Keratinocyte (primary cell): ENCODE measurements around the gene KCNMA1. TPM values are rescaled to one million over a fixed set of nuclear protein-coding genes. Genes with fewer than 3 reads are reported as not detected.

Experiments used
- DNase-seq: peaks from one replicate; pipeline ENCODE4 v3.0.0-alpha.2; 2011; ENCODE audit warnings: low read depth, missing footprints, low spot score
- FAIRE-seq: peaks from 2 replicates; lab custom pipeline; 2011; peaks lifted over from hg19 to GRCh38; lab: Jason Lieb, UNC
- H2AFZ ChIP-seq: 2 replicates; pipeline ENCODE4 v1.6.0; 2012; ENCODE audit warnings: low read length, control low read depth, inconsistent platforms; ENCODE audit not compliant: control insufficient read depth
- H3K27ac ChIP-seq: 2 replicates; pipeline ENCODE4 v1.5.1; 2011; ENCODE audit warnings: low read length; ENCODE audit not compliant: control insufficient read depth, insufficient read depth
- H3K27me3 ChIP-seq: 3 replicates; pipeline ENCODE4 v1.6.0; 2011; ENCODE audit warnings: low read length; ENCODE audit not compliant: control insufficient read depth, insufficient read depth; ENCODE audit errors: extremely low read depth
- H3K36me3 ChIP-seq, 2 experiments: 2 replicates in 1 of 2; 3 replicates in 1 of 2; pipeline ENCODE4 v1.5.1; 2011; ENCODE audit warnings: low read length in 2 of 2, mild to moderate bottlenecking in 1 of 2; ENCODE audit not compliant: control insufficient read depth in 2 of 2, insufficient read depth in 2 of 2; ENCODE audit errors: extremely low read depth in 1 of 2
- H3K4me1 ChIP-seq: 3 replicates; pipeline ENCODE4 v1.5.1; 2011; ENCODE audit warnings: low read length; ENCODE audit not compliant: control insufficient read depth, insufficient read depth; ENCODE audit errors: extremely low read depth
- H3K4me2 ChIP-seq: 3 replicates; pipeline ENCODE4 v1.6.0; 2011; ENCODE audit warnings: low read depth, low read length; ENCODE audit not compliant: control insufficient read depth, insufficient read depth; ENCODE audit errors: extremely low read depth
- H3K4me3 ChIP-seq, 3 experiments: fragments of 200-600 bp in 1 of 3; sonication (generic) in 1 of 3; 2 replicates in 2 of 3; 3 replicates in 1 of 3; pipeline ENCODE4 v1.5.1; 2011 to 2016; ENCODE audit warnings: low read length in 3 of 3, mild to moderate bottlenecking in 3 of 3, control low read depth in 2 of 3, inconsistent platforms in 1 of 3, low read depth in 1 of 3, mixed read lengths in 1 of 3, mixed run types in 1 of 3, moderate library complexity in 1 of 3; ENCODE audit not compliant: control insufficient read depth in 2 of 3, insufficient read depth in 2 of 3; ENCODE audit errors: extremely low read depth in 1 of 3
- H3K79me2 ChIP-seq: 2 replicates; pipeline ENCODE4 v1.6.0; 2012; ENCODE audit warnings: low read length; ENCODE audit not compliant: control insufficient read depth, insufficient read depth
- H3K9ac ChIP-seq: 3 replicates; pipeline ENCODE4 v1.6.0; 2011; ENCODE audit warnings: low read length; ENCODE audit not compliant: control insufficient read depth, insufficient read depth; ENCODE audit errors: extremely low read depth
- H3K9me1 ChIP-seq: 3 replicates; pipeline ENCODE4 v1.6.0; 2011; ENCODE audit warnings: low read length; ENCODE audit not compliant: control insufficient read depth, insufficient read depth; ENCODE audit errors: extremely low read depth
- H3K9me3 ChIP-seq: 2 replicates; pipeline ENCODE4 v1.5.1; 2012; ENCODE audit warnings: low read depth, low read length; ENCODE audit not compliant: control insufficient read depth
- H4K20me1 ChIP-seq: 3 replicates; pipeline ENCODE4 v1.6.0; 2011; ENCODE audit warnings: low read length; ENCODE audit not compliant: control insufficient read depth, insufficient read depth; ENCODE audit errors: extremely low read depth
- EZH2 ChIP-seq: IDR thresholded peaks from one replicate; pipeline ENCODE4 v1.6.1; 2012; ENCODE audit warnings: inconsistent platforms, mild to moderate bottlenecking, low read length, moderate library complexity
- dilution Hi-C: fragments of 300-500 bp; cut with MboI; formaldehyde crosslinking; loops from one replicate; pipeline ENCODE4 v1.7.0; 2020; ENCODE audit warnings: low sequenced_read_pairs; ENCODE audit not compliant: extremely low pct_ligation_motif_present
- polyA plus RNA-seq, 5 experiments: library from polyadenylated mRNA; depleted of rRNA in 3 of 5; stranded (reverse) in 3 of 5; stranded (forward) in 1 of 5; unstranded in 1 of 5; fragments of >200 nt; gene quantifications; 1 replicate in 1 of 5; 2 replicates in 3 of 5; 3 replicates in 1 of 5; pipeline versions ENCODE4 v1.2.1 to v1.2.3, GENCODE V29; 2011 to 2012; ENCODE audit warnings: missing spikeins in 2 of 5, low read depth in 1 of 5, low replicate concordance in 1 of 5
- TF ChIP-seq, protein P1 (sequence below), 3 experiments: IDR thresholded peaks in 1 of 3; conservative IDR thresholded peaks in 1 of 3; optimal IDR thresholded peaks in 1 of 3; 2 replicates in 2 of 3; 3 replicates in 1 of 3; pipeline versions ENCODE3 to v1.5.1; 2011; ENCODE audit warnings: low read length in 3 of 3, mild to moderate bottlenecking in 3 of 3, moderate library complexity in 2 of 3, control low read depth in 1 of 3, inconsistent platforms in 1 of 3; ENCODE audit not compliant: insufficient read depth in 2 of 3; ENCODE audit errors: extremely low read depth in 1 of 3

KCNMA1 gene
- polyA plus RNA-seq, 1 donor (not counting 4 experiments of a cell fraction or from before 2014, with no cell fraction given) = 6.3 TPM

DNA sequence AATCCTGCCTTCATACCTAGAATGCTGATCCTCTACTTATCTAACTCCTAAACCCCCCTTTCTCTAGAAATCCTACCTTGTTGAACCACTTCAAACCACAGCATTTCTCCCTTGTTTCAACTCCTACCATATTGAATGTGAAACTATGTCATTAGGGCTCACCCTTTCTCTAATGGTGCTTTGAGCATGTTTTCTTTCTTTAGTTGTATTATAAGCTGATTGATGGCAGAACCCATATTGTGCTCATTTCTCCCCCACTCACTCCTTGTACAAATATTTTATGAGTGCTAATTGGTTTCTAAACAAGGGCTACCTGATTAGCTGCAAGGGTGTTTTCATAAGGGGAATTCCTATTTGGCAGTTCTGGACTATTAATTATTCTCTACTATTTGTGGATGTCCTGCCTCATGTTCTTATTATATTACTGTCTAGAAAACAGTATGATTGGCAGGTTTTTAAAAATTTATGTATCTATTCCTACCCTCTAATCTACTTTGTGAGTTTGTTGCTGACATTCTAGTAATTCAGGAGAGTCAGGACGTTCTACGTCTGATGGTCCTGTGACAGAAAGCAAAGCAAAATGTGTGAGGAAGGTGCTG, 765.8 kb downstream of the KCNMA1 start:
- Histone ChIP-seq H3K27me3 (no peaks in the 10 kb centered on the region), H3K27ac (no peak overlapping the region), H4K20me1 (no peaks in the 10 kb centered on the region), H3K79me2 (no peaks in the 10 kb centered on the region), H3K9ac (no peak overlapping the region), H3K9me1 (no peaks in the 10 kb centered on the region), H3K4me2 (no peak overlapping the region), H2AFZ (no peak overlapping the region), H3K36me3 (no peaks in the 10 kb centered on the region), H3K4me3 (no peak overlapping the region), H3K9me3 (no peaks in the 10 kb centered on the region), H3K4me1 (no peaks in the 10 kb centered on the region)
- DNase-seq = no peak
- FAIRE-seq = no peak
- dilution Hi-C loops = no loop called here
- TF ChIP-seq, protein P1, sequence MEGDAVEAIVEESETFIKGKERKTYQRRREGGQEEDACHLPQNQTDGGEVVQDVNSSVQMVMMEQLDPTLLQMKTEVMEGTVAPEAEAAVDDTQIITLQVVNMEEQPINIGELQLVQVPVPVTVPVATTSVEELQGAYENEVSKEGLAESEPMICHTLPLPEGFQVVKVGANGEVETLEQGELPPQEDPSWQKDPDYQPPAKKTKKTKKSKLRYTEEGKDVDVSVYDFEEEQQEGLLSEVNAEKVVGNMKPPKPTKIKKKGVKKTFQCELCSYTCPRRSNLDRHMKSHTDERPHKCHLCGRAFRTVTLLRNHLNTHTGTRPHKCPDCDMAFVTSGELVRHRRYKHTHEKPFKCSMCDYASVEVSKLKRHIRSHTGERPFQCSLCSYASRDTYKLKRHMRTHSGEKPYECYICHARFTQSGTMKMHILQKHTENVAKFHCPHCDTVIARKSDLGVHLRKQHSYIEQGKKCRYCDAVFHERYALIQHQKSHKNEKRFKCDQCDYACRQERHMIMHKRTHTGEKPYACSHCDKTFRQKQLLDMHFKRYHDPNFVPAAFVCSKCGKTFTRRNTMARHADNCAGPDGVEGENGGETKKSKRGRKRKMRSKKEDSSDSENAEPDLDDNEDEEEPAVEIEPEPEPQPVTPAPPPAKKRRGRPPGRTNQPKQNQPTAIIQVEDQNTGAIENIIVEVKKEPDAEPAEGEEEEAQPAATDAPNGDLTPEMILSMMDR (optimal IDR thresholded peaks at IDR 0.05 in 1 of 3, IDR thresholded peaks at IDR 0.05 in 1 of 3, conservative IDR thresholded peaks at IDR 0.05 in 1 of 3; ENCODE audit: extremely low read depth in 1 of 3, insufficient read depth in 2 of 3, low read length in 3 of 3) = no peak
- no peak for TF ChIP-seq EZH2

DNA sequence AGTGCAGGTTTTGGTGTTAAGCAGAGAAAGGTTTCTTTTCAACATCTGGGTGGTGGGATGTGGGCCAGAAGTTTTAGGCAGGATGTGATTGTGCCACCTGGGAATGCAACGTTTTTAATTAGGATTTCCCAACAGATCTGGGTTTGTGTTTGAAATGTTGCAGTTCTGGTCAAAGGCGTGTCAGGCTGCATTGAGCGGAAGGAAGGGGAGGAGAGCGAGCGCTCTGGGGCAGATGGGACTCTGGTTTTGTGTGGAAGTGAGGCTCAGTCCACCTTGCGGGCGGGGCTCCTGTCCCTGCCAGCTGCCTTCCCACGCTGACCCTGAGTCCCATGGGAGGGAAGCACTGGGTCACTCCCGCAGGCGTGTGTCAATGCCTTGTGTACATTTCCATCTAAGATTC, 767.7 kb downstream of the KCNMA1 start:
- FAIRE-seq (no peak), DNase-seq (no peak)
- Histone ChIP-seq H3K9ac (no peak overlapping the region), H3K27me3 (no peaks in the 10 kb centered on the region), H3K36me3 (no peaks in the 10 kb centered on the region), H3K4me2 (no peak overlapping the region), H3K9me1 (no peaks in the 10 kb centered on the region), H4K20me1 (no peaks in the 10 kb centered on the region), H3K9me3 (no peaks in the 10 kb centered on the region), H3K79me2 (no peaks in the 10 kb centered on the region), H3K27ac (no peak overlapping the region), H3K4me3 (no peak overlapping the region), H3K4me1 (no peaks in the 10 kb centered on the region), H2AFZ (no peak overlapping the region)
- no peak for TF ChIP-seq EZH2
- TF ChIP-seq, protein P1 (optimal IDR thresholded peaks at IDR 0.05 in 1 of 3, IDR thresholded peaks at IDR 0.05 in 1 of 3, conservative IDR thresholded peaks at IDR 0.05 in 1 of 3; ENCODE audit: extremely low read depth in 1 of 3, insufficient read depth in 2 of 3, low read length in 3 of 3) = no peak
- dilution Hi-C loops = no loop called here
